NCI-H510A treated with DMSO at 0.1 percent for 48 hours (cell line): ENCODE measurements around the gene TMSB10.
"Not testable (repeated sequence)": the region's sequence is repeated elsewhere in the genome, so short reads cannot be mapped to it uniquely, and the experiment has no call there.

Experiments
- DNase-seq: peaks from one replicate; lab custom pipeline; 2025; lab: John Stamatoyannopoulos, UW

The TMSB10 gene

GRCh38 chr2:84904717-84905174, 710 bp upstream of the TMSB10 start:
- peak; percentile 44 for DNase-seq

- DNase-seq, result no peak
Measured at GRCh38 chr2:84906108-84906899, 848 bp downstream of the TMSB10 start.

- peak; percentile 25 for DNase-seq
Measured at GRCh38 chr2:84906900-84907714, 1.7 kb downstream of the TMSB10 start.

GRCh38 chr2:84908948-84909713, 3.7 kb downstream of the TMSB10 start:
- no peak for DNase-seq

- DNase-seq, result no peak
Measured at GRCh38 chr2:84911135-84911678, 5.8 kb downstream of the TMSB10 start.

GRCh38 chr2:84912984-84913383, 7.5 kb downstream of the TMSB10 start:
- no peak for DNase-seq

GRCh38 chr2:84914334-84914733, 8.9 kb downstream of the TMSB10 start:
- DNase-seq, result no peak

- DNase-seq, result not testable (repeated sequence)
Measured at GRCh38 chr2:84915675-84916074, 10.2 kb downstream of the TMSB10 start.

- DNase-seq, result not testable (repeated sequence)
Measured at GRCh38 chr2:84917821-84918220, 12.4 kb downstream of the TMSB10 start.

GRCh38 chr2:84918430-84918829, 13.0 kb downstream of the TMSB10 start:
- DNase-seq, result no peak

GRCh38 chr2:84919885-84920580, 14.6 kb downstream of the TMSB10 start:
- no peak for DNase-seq

- no peak for DNase-seq
Measured at GRCh38 chr2:84923009-84923408, 17.6 kb downstream of the TMSB10 start.

GRCh38 chr2:84924173-84925106, 19.0 kb downstream of the TMSB10 start:
- DNase-seq, result no peak

GRCh38 chr2:84925336-84925723, 19.9 kb downstream of the TMSB10 start:
- no peak for DNase-seq

- DNase-seq, result peak; percentile 94
Measured at GRCh38 chr2:84925724-84926376, 20.4 kb downstream of the TMSB10 start.

- DNase-seq, result no peak
Measured at GRCh38 chr2:84927275-84927627, 21.8 kb downstream of the TMSB10 start.

- DNase-seq, result no peak
Measured at GRCh38 chr2:84931384-84931821, 25.9 kb downstream of the TMSB10 start.

- no peak for DNase-seq
Measured at GRCh38 chr2:84938194-84938879, 32.9 kb downstream of the TMSB10 start.

- no peak for DNase-seq
Measured at GRCh38 chr2:84939426-84940087, 34.1 kb downstream of the TMSB10 start.
